Naive B cell (primary cell): ENCODE measurements around the gene TLL2. TPM values are rescaled to one million over a fixed set of nuclear protein-coding genes. Genes with fewer than 3 reads are reported as not detected.
A peak's percentile ranks its signal among the peaks of the same experiment; 100 is the strongest.

Experiments
- ATAC-seq, 2 donors: fragments of 150-1000 bp; cut with Tn5 transposase; 2 replicates each; pipeline ENCODE4 v1.10.0; 2021; ENCODE audit warnings: low read depth in 2 of 2, mild to moderate bottlenecking in 2 of 2, moderate library complexity in 2 of 2
- DNase-seq: peaks from one replicate; pipeline ENCODE4 v3.0.0; 2022
- H3K27ac Mint-ChIP-seq, 6 donors: one replicate each; pipeline ENCODE4 v1.8.0; 2020 to 2022; ENCODE audit warnings: mild to moderate bottlenecking in 6 of 6, mixed read lengths in 6 of 6, moderate library complexity in 5 of 6, inconsistent platforms in 2 of 6
- H3K27me3 Mint-ChIP-seq, 3 donors: one replicate each; pipeline ENCODE4 v1.8.0; 2021 to 2022; ENCODE audit warnings: mixed read lengths in 3 of 3, mild to moderate bottlenecking in 1 of 3
- H3K36me3 Mint-ChIP-seq, 2 donors: one replicate each; pipeline ENCODE4 v1.8.0; 2020 to 2022; ENCODE audit warnings: mixed read lengths in 2 of 2, inconsistent platforms in 1 of 2, mild to moderate bottlenecking in 1 of 2
- H3K4me1 Mint-ChIP-seq, 3 donors: one replicate each; pipeline ENCODE4 v1.8.0; 2020 to 2022; ENCODE audit warnings: mixed read lengths in 3 of 3, inconsistent platforms in 1 of 3, mild to moderate bottlenecking in 1 of 3, moderate library complexity in 1 of 3
- H3K4me3 Mint-ChIP-seq, 8 donors: one replicate each; pipeline ENCODE4 v1.8.0; 2020 to 2022; ENCODE audit warnings: mild to moderate bottlenecking in 8 of 8, mixed read lengths in 8 of 8, moderate library complexity in 8 of 8, inconsistent platforms in 2 of 8
- H3K9me3 Mint-ChIP-seq, 7 donors: one replicate each; pipeline ENCODE4 v1.8.0; 2020 to 2022; ENCODE audit warnings: mixed read lengths in 7 of 7, mild to moderate bottlenecking in 5 of 7, inconsistent platforms in 2 of 7, moderate library complexity in 1 of 7
- polyA plus RNA-seq, 6 donors: library from polyadenylated mRNA; unstranded; fragments of 300-500 nt; fragmentation: Illumina TruSeq; gene quantifications; one replicate each; pipeline ENCODE4 v1.2.3, GENCODE V29; 2021; ENCODE audit warnings: low read depth in 6 of 6

The TLL2 gene
- polyA plus RNA-seq, 6 donors from 2014 or later, result 0.03 to 0.77 (median 0.32) TPM; not detected in 2

GRCh38 chr10:96339383-96339782, 174.3 kb downstream of the TLL2 start:
- ATAC-seq, result no peak
- no peak overlapping the region for H3K4me3 Mint-ChIP-seq

GRCh38 chr10:96338279-96338925, 175.3 kb downstream of the TLL2 start:
- peaks cover 0 to 4% (median 1%) of the 10 kb centered on the region in 3 donors for H3K4me1 Mint-ChIP-seq
- H3K27me3 Mint-ChIP-seq, result peaks cover 0 to 13% (median 4%) of the 10 kb centered on the region in 3 donors
- H3K36me3 Mint-ChIP-seq, result no peaks in the 10 kb centered on the region
- no peaks in the 10 kb centered on the region for H3K9me3 Mint-ChIP-seq
- no peak overlapping the region for H3K27ac Mint-ChIP-seq
- ATAC-seq (no peak), DNase-seq (no peak)
- H3K4me3 Mint-ChIP-seq, result no peak overlapping the region

More at GRCh38 chr10:96339383-96339782, 174.3 kb downstream of the TLL2 start:
- no peaks in the 10 kb centered on the region for H3K9me3 Mint-ChIP-seq
- peak overlapping the region in 1 of 6 donors; percentile 45 for H3K27ac Mint-ChIP-seq
- H3K27me3 Mint-ChIP-seq, result peaks cover 0 to 7% (median 4%) of the 10 kb centered on the region in 3 donors
- peaks cover 8 to 14% (median 11%) of the 10 kb centered on the region in 3 donors for H3K4me1 Mint-ChIP-seq
- DNase-seq, result no peak
- no peaks in the 10 kb centered on the region for H3K36me3 Mint-ChIP-seq

- Mint-ChIP-seq H3K4me3 (no peak overlapping the region), H3K4me1 (no peaks in the 10 kb centered on the region), H3K9me3 (no peaks in the 10 kb centered on the region), H3K36me3 (no peaks in the 10 kb centered on the region), H3K27ac (no peak overlapping the region), H3K27me3 (peaks cover 0 to 15% (median 4%) of the 10 kb centered on the region in 3 donors)
- ATAC-seq, result no peak
- no peak for DNase-seq
Measured at GRCh38 chr10:96337106-96337505, 176.6 kb downstream of the TLL2 start.

- Mint-ChIP-seq H3K27me3 (peaks cover 6 to 15% (median 10%) of the 10 kb centered on the region in 3 donors), H3K9me3 (no peaks in the 10 kb centered on the region), H3K27ac (no peak overlapping the region), H3K4me3 (no peak overlapping the region), H3K4me1 (no peaks in the 10 kb centered on the region), H3K36me3 (no peaks in the 10 kb centered on the region)
- ATAC-seq, result no peak
- DNase-seq, result no peak
Measured at GRCh38 chr10:96334616-96335526, 178.9 kb downstream of the TLL2 start.

GRCh38 chr10:96333101-96333500, 180.6 kb downstream of the TLL2 start:
- DNase-seq (no peak), ATAC-seq (no peak)
- H3K36me3 Mint-ChIP-seq, result no peaks in the 10 kb centered on the region
- no peak overlapping the region for H3K27ac Mint-ChIP-seq
- H3K4me1 Mint-ChIP-seq, result no peaks in the 10 kb centered on the region
- H3K9me3 Mint-ChIP-seq, result no peaks in the 10 kb centered on the region
- H3K4me3 Mint-ChIP-seq, result no peak overlapping the region
- peaks cover 6 to 15% (median 14%) of the 10 kb centered on the region in 3 donors for H3K27me3 Mint-ChIP-seq

- no peaks in the 10 kb centered on the region for H3K36me3 Mint-ChIP-seq
- H3K27me3 Mint-ChIP-seq, result peaks cover 3 to 10% (median 6%) of the 10 kb centered on the region in 3 donors
- ATAC-seq (no peak), DNase-seq (no peak)
- no peaks in the 10 kb centered on the region for H3K9me3 Mint-ChIP-seq
- no peak overlapping the region for H3K4me3 Mint-ChIP-seq
- H3K4me1 Mint-ChIP-seq, result no peaks in the 10 kb centered on the region
- H3K27ac Mint-ChIP-seq, result no peak overlapping the region
Measured at GRCh38 chr10:96327462-96327861, 186.3 kb downstream of the TLL2 start.

- peak overlapping the region in 1 of 6 donors; percentile 42 for H3K27ac Mint-ChIP-seq
- no peaks in the 10 kb centered on the region for H3K36me3 Mint-ChIP-seq
- peaks cover 0 to 4% (median under 1%) of the 10 kb centered on the region in 3 donors for H3K27me3 Mint-ChIP-seq
- H3K4me1 Mint-ChIP-seq, result no peaks in the 10 kb centered on the region
- no peaks in the 10 kb centered on the region for H3K9me3 Mint-ChIP-seq
- no peak for ATAC-seq
- no peak for DNase-seq
- no peak overlapping the region for H3K4me3 Mint-ChIP-seq
Measured at GRCh38 chr10:96325719-96326373, 187.9 kb downstream of the TLL2 start.

GRCh38 chr10:96324447-96324846, 189.3 kb downstream of the TLL2 start:
- Mint-ChIP-seq H3K4me1 (no peaks in the 10 kb centered on the region), H3K27ac (peak overlapping the region in 1 of 6 donors; percentile 35), H3K4me3 (no peak overlapping the region), H3K36me3 (no peaks in the 10 kb centered on the region), H3K9me3 (no peaks in the 10 kb centered on the region), H3K27me3 (peaks cover 0 to 4% (median 0%) of the 10 kb centered on the region in 3 donors)
- ATAC-seq (no peak), DNase-seq (no peak)

- Mint-ChIP-seq H3K9me3 (no peaks in the 10 kb centered on the region), H3K27me3 (no peaks in the 10 kb centered on the region), H3K4me3 (no peak overlapping the region), H3K4me1 (no peaks in the 10 kb centered on the region), H3K36me3 (no peaks in the 10 kb centered on the region), H3K27ac (no peak overlapping the region)
- DNase-seq (no peak), ATAC-seq (no peak)
Measured at GRCh38 chr10:96322275-96322674, 191.5 kb downstream of the TLL2 start.

GRCh38 chr10:96321822-96322221, 191.9 kb downstream of the TLL2 start:
- Mint-ChIP-seq H3K36me3 (no peaks in the 10 kb centered on the region), H3K4me3 (no peak overlapping the region), H3K27me3 (peaks cover 0 to 2% (median 1%) of the 10 kb centered on the region in 3 donors), H3K9me3 (no peaks in the 10 kb centered on the region), H3K27ac (no peak overlapping the region), H3K4me1 (no peaks in the 10 kb centered on the region)
- DNase-seq, result no peak
- ATAC-seq, result no peak

GRCh38 chr10:96319754-96320474, 193.8 kb downstream of the TLL2 start:
- H3K4me3 Mint-ChIP-seq, result no peak overlapping the region
- peaks cover 9 to 15% (median 12%) of the 10 kb centered on the region in 3 donors for H3K27me3 Mint-ChIP-seq
- H3K27ac Mint-ChIP-seq, result no peak overlapping the region
- no peak for DNase-seq
- H3K9me3 Mint-ChIP-seq, result no peaks in the 10 kb centered on the region
- no peak for ATAC-seq
- H3K36me3 Mint-ChIP-seq, result no peaks in the 10 kb centered on the region
- H3K4me1 Mint-ChIP-seq, result peaks cover 0 to 6% (median 0%) of the 10 kb centered on the region in 3 donors

- Mint-ChIP-seq H3K36me3 (no peaks in the 10 kb centered on the region), H3K4me3 (no peak overlapping the region), H3K27me3 (peaks cover 9 to 15% (median 12%) of the 10 kb centered on the region in 3 donors), H3K4me1 (peaks cover 0 to 6% (median 0%) of the 10 kb centered on the region in 3 donors), H3K27ac (no peak overlapping the region), H3K9me3 (no peaks in the 10 kb centered on the region)
- DNase-seq (no peak), ATAC-seq (no peak)
Measured at GRCh38 chr10:96317067-96317833, 196.5 kb downstream of the TLL2 start.
